CD4-positive, alpha-beta T cell treated with Interferon gamma for 1 hour (primary cell): ENCODE measurements around the gene PTPRD.

Experiments
- DNase-seq: peaks from one replicate; pipeline ENCODE4 v3.0.0-alpha.2; 2020

PTPRD gene

DNA sequence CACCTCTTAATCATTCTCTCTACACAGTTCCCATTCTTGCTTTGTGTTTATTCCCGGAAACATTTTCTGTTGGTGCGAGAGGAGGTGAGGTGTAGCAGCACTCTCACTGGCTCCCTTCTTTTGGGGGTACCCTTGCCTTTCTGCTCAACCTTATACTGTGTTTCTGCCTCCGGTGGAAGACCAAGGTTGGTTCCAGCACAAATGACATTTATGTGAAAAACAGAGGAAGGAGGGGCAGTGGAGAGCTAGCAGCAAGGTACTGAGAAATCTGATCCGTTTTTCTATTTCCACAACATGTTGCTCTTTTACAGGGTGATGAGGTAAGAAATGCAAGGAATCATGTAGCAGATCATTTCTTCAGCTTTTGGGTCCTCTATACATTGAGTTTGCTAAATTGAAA lies 2165.2 kb downstream of the PTPRD start:
- DNase-seq = no peak

- DNase-seq = no peak
Measured at GRCh38 chr9:8437876-8438275, 2174.9 kb downstream of the PTPRD start.

GRCh38 chr9:8437259-8437658 lies 2175.5 kb downstream of the PTPRD start:
- no peak for DNase-seq

- no peak for DNase-seq
Measured at GRCh38 chr9:8436786-8437185, 2176.0 kb downstream of the PTPRD start.

- DNase-seq = no peak
Measured at GRCh38 chr9:8434621-8435020, 2178.2 kb downstream of the PTPRD start.

DNA sequence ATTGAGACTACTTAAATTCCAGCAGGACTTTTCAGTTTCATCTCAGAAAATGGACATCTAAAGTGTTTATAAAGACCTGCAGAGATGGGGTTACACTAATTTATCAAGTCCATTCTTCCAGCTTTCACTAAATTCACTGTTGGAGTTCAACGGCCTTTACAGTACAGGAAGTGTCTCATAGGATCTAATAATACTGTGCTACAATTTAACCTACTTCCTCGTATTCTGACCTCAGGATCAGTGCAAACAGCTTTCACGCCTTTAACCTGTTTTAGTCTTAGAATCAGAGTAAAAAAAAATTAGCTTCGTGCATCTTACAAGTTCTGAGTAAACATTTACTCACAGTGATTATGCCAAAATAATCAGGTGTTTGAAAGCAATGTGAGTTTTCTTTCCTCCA lies 2180.6 kb downstream of the PTPRD start:
- no peak for DNase-seq

DNA sequence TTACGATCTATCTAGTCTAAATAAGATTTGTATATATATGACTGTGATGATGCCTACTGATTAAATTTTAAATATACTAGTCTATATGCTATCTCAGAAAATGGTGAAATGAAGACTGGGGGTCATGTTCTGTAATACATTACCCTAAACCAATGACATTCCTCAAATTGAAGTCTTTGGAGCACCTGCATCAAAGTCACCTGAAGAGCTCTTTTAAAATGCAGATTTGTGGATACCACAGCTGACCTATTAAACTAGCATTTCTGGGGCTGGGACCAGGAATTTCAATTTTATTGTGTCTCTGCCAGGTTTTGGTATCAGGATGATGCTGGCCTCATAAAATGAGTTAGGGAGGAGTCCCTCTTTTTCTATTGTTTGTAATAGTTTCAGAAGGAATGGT lies 2181.3 kb downstream of the PTPRD start:
- no peak for DNase-seq

DNA sequence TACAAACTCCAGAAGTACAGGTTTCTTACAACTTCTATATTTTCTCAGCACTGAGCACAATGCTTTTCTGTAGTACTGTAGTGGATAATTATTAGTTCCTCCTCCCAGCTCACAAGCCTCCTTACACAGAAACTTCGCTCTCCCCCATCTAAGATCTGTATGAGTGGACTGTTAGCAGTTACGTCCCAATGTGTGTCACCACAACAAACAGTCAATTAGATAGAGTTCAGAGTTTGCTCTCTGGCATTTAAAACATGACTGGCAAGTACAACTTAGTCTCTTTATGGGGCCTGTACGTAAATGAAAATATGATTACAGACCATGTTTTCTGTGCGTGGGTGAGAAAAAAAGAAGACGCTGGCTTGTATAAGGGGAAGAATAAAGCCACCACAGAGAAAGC lies 2181.9 kb downstream of the PTPRD start:
- no peak for DNase-seq

DNA sequence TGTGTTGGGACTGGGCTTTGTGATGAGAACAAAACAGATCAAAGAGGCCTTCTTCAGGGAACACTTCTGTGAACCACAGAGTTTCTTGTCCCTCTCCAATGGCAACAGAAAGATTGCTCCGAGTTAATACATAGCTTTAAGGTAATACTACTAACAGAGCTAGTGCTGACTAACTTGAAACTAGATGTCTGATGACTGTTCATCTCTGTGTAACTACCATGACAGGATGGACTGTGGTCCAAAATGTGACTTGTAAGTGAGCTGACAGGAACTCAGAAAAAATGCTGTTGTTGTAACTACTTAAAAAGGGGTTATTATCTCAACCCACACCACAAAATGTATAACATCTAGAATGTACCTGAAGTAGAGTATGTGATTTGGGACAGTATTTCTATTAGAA lies 2183.0 kb downstream of the PTPRD start:
- DNase-seq = no peak

DNA sequence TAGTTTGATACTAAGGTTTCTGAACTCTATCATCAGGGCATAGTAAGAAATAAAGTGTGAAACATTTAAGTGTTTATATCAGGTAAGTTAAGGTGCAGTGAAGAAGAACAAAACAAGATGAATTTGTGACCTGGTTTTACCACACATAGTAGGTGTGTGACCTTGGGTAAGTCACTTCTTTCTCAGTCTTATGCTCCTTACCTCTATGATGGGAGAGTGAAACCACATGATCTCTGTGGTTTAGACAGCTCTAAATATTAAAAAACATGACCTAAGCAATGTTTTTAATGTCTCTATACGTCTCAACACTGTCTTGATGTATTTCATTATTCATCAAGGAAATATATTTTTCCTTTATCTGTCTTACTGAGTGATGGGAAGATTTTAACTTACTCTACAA lies 2183.6 kb downstream of the PTPRD start:
- no peak for DNase-seq

DNA sequence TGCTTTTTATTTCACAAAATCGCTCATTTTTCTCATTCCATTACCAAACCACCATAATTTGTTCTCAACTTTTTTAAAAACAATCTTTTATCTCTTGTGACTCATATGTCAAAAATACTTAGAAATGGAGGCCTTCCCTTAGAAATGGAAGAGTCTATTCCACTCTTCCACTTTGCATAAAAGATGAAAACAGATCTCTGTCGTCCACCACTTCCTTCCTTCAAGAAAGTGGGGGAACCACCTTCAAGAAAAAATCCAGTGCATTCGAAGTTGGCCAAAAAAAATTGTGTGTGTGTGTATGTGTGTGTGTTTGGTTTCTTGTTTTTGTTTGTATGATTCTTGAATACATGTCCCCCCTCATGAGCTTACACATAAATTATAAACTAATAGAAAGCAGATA lies 2184.4 kb downstream of the PTPRD start:
- no peak for DNase-seq

GRCh38 chr9:8424786-8425410 lies 2187.9 kb downstream of the PTPRD start:
- no peak for DNase-seq

DNA sequence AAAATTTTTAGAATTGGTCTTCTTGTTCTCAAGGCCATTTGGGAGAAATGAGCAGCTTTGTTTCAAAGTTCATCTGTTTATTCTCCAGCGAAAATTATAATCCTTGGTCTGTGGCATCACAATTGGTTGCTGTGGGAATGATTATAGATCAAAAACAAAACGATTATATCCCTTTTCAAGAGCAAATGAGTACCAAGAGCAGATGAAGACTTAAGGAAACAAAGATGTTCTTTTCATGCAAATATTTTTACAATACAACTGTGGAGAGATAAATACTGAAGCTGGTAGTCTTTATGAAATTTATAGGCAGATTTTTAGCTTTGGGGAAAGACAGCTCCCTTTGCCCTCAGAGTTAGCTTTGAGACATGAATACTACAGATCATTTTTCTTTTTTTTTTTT lies 2192.4 kb downstream of the PTPRD start:
- no peak for DNase-seq

GRCh38 chr9:8419596-8420275 lies 2193.1 kb downstream of the PTPRD start:
- DNase-seq = no peak

DNA sequence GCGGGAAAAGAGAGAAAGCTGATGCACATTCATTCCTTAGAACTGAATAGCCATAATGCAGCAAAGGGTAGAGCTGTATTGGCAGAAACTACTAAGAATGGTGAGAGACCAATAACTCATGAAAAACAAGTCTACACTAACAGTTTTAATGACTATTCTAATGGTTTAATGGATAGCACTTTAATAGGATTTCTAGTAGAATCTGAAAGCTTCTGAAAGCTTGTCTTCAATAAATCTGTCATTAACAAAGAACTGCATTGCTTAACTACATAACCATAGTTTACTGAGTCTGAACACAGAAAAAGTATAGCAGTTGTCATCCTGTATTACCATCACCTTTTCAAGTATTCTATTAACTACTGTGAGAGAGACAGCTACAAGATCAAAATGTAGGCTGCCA lies 2195.5 kb downstream of the PTPRD start:
- no peak for DNase-seq

DNA sequence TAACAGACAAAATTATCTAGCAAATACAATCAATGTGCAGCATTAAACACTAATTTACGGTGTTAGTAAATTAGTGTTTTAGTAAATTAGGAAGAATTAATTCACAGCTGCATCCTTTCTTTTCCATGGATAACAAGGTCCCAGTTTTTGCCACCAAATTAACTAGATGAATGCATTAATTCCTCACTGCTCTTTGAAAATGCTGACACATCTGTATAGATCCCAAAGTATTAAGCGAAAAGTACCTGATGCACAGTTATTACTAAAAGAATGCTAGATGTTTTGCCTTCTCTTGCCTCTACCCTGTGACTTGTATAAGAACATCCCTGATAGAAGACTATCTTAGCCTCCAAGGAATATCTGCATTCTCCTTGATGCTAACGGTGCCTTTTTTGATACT lies 2200.5 kb downstream of the PTPRD start:
- no peak for DNase-seq

- no peak for DNase-seq
Measured at GRCh38 chr9:8408575-8409190, 2204.1 kb downstream of the PTPRD start.

GRCh38 chr9:8401961-8402705 lies 2210.7 kb downstream of the PTPRD start:
- DNase-seq = no peak

- DNase-seq = no peak
Measured at GRCh38 chr9:8400378-8400777, 2212.4 kb downstream of the PTPRD start.

GRCh38 chr9:8395022-8395421 lies 2217.8 kb downstream of the PTPRD start:
- no peak for DNase-seq

- DNase-seq = no peak
Measured at GRCh38 chr9:8394341-8394740, 2218.5 kb downstream of the PTPRD start.

GRCh38 chr9:8392866-8393265 lies 2219.9 kb downstream of the PTPRD start:
- no peak for DNase-seq

GRCh38 chr9:8391566-8391965 lies 2221.2 kb downstream of the PTPRD start:
- DNase-seq = no peak

DNA sequence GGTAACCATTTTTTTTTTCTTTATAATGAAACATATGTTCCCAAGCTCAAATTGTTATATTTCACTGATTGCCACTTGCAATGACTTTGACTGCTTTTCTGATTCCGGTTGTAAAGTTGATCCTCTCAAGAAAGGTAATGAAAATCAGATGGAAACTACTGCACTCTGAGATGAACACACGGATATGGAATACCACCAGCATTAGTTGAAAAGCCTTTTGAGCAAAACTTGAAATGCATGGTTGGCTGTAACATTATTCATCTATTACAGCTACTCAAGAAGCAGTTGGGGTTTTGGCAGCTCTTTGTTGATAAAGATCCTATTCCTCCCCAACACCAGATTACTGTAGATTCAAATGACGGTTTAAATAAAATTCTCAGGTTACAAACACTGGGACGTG lies 2221.7 kb downstream of the PTPRD start:
- no peak for DNase-seq
